B cell (primary cell): Measurements from ENCODE around the gene MTHFSD. TPM values are rescaled to one million over a fixed set of nuclear protein-coding genes. Genes with fewer than 3 reads are reported as not detected.
"Not testable (repeated sequence)": the region's sequence is repeated elsewhere in the genome, so short reads cannot be mapped to it uniquely, and the experiment has no call there.

Experiments used
- ATAC-seq: fragments of 200-7000 bp; cut with Tn5 transposase; one replicate; pipeline ENCODE4 v1.10.0; 2021; ENCODE audit warnings: low read depth, mild to moderate bottlenecking, moderate number of reproducible peaks, moderate library complexity
- CTCF ChIA-PET: fragments of 350-600 bp; sonication (Branson Sonifier 250); formaldehyde crosslinking; loops from one replicate; lab custom pipeline; 2021; ENCODE audit warnings: antibody characterized with exemption, inconsistent platforms; lab: Charles Lee
- POLR2A ChIA-PET: fragments of 350-600 bp; sonication (Branson Sonifier 250); formaldehyde crosslinking; loops from one replicate; lab custom pipeline; 2021; ENCODE audit warnings: antibody characterized with exemption; lab: Charles Lee
- DNase-seq: peaks from one replicate; pipeline ENCODE4 v3.0.0; 2013
- H2AFZ ChIP-seq: 2 replicates; pipeline ENCODE4 v1.6.1; 2012; ENCODE audit warnings: mild to moderate bottlenecking, low read depth, low read length; ENCODE audit not compliant: insufficient read depth, poor library complexity, severe bottlenecking
- H3K27ac ChIP-seq, 2 donors: 1 replicate in 1 of 2; 2 replicates in 1 of 2; pipeline ENCODE4 v1.5.1; 2012 to 2013; ENCODE audit warnings: low read length in 2 of 2, mild to moderate bottlenecking in 2 of 2, moderate library complexity in 1 of 2
- H3K27me3 ChIP-seq, 4 experiments: fragments of 200-600 bp in 1 of 4; sonication (generic) in 1 of 4; replicated peaks in 1 of 4; 1 replicate in 2 of 4; 2 replicates in 2 of 4; pipeline versions ENCODE4 v1.6.1 to v1.7.0; 2013 to 2016; ENCODE audit warnings: low read length in 3 of 4, mild to moderate bottlenecking in 2 of 4, mixed read lengths in 1 of 4, moderate library complexity in 1 of 4; ENCODE audit not compliant: insufficient read depth in 4 of 4, control insufficient read depth in 3 of 4; ENCODE audit errors: control extremely low read depth in 1 of 4
- H3K36me3 ChIP-seq, 2 experiments: replicated peaks in 1 of 2; 1 replicate in 1 of 2; 2 replicates in 1 of 2; pipeline versions ENCODE4 v1.6.1 to v1.7.1; 2013; ENCODE audit warnings: low read length in 1 of 2; ENCODE audit not compliant: insufficient read depth in 2 of 2, control insufficient read depth in 1 of 2; ENCODE audit errors: control extremely low read depth in 1 of 2, extremely low read depth in 1 of 2
- H3K4me1 ChIP-seq, 2 donors: fragments of 200-600 bp in 1 of 2; sonication (generic) in 1 of 2; 1 replicate in 1 of 2; 2 replicates in 1 of 2; pipeline versions ENCODE4 v1.5.1 to v1.6.1; 2013 to 2017; ENCODE audit warnings: low read length in 2 of 2; ENCODE audit not compliant: control insufficient read depth in 2 of 2, insufficient read depth in 2 of 2
- H3K4me2 ChIP-seq: replicated peaks from 2 replicates; pipeline ENCODE3; 2012; ENCODE audit warnings: mild to moderate bottlenecking, low read depth, low read length; ENCODE audit not compliant: poor library complexity, severe bottlenecking
- H3K4me3 ChIP-seq, 5 experiments: fragments of 200-600 bp in 1 of 5; sonication (generic) in 1 of 5; 1 replicate in 3 of 5; 2 replicates in 2 of 5; pipeline versions ENCODE4 v1.5.1 to v1.7.0; 2011 to 2016; ENCODE audit warnings: low read length in 4 of 5, mild to moderate bottlenecking in 4 of 5, low read depth in 2 of 5, control low read depth in 1 of 5, moderate library complexity in 1 of 5; ENCODE audit not compliant: insufficient read depth in 1 of 5; ENCODE audit errors: control extremely low read depth in 1 of 5, extremely low read depth in 1 of 5
- H3K79me2 ChIP-seq: fragments of 200-600 bp; sonication (generic); one replicate; pipeline ENCODE4 v1.6.0; 2016; ENCODE audit warnings: low read length; ENCODE audit not compliant: control insufficient read depth, insufficient read depth
- H3K9ac ChIP-seq: fragments of 200-600 bp; sonication (generic); 2 replicates; pipeline ENCODE4 v1.6.1; 2017; ENCODE audit warnings: mild to moderate bottlenecking, low read length, moderate library complexity
- H3K9me3 ChIP-seq, 3 donors: one replicate each; pipeline versions ENCODE4 v1.6.1 to v1.7.1; 2013; ENCODE audit warnings: low read length in 2 of 3; ENCODE audit not compliant: control insufficient read depth in 2 of 3, insufficient read depth in 1 of 3; ENCODE audit errors: control extremely low read depth in 1 of 3
- H4K20me1 ChIP-seq: 2 replicates; pipeline ENCODE4 v1.6.0; 2012; ENCODE audit warnings: mild to moderate bottlenecking, low read length; ENCODE audit not compliant: insufficient read depth, control insufficient read depth, poor library complexity, severe bottlenecking
- H3K27ac Mint-ChIP-seq: one replicate; pipeline ENCODE4 v1.8.0; 2021; ENCODE audit warnings: mixed read lengths
- H3K27me3 Mint-ChIP-seq: one replicate; pipeline ENCODE4 v1.8.0; 2021; ENCODE audit warnings: mixed read lengths
- H3K4me1 Mint-ChIP-seq: one replicate; pipeline ENCODE4 v1.8.0; 2021; ENCODE audit warnings: mixed read lengths
- H3K4me3 Mint-ChIP-seq: one replicate; pipeline ENCODE4 v1.8.0; 2021; ENCODE audit warnings: mixed read lengths
- H3K9me3 Mint-ChIP-seq: one replicate; pipeline ENCODE4 v1.8.0; 2022; ENCODE audit warnings: mixed read lengths; ENCODE audit not compliant: insufficient read depth
- EZH2 ChIP-seq: IDR thresholded peaks from 2 replicates; pipeline ENCODE4 v1.6.1; 2012; ENCODE audit warnings: borderline replicate concordance, low read depth, mild to moderate bottlenecking, moderate library complexity, low read length; ENCODE audit not compliant: insufficient read depth, poor library complexity, severe bottlenecking
- WGBS: methylation state at CpG from one replicate; pipeline ENCODE4 v1.1.5; 2013; ENCODE audit warnings: missing lambda C conversion rate; ENCODE audit not compliant: insufficient coverage; 5-methylcytosine and 5-hydroxymethylcytosine counted together
- intact Hi-C: fragments of 100-400 bp; cut with micrococcal nuclease; formaldehyde crosslinking; loops from one replicate; pipeline ENCODE4 v1.10.0; 2022
- polyA plus RNA-seq: library from polyadenylated mRNA; depleted of rRNA; stranded (reverse); fragments of >200 nt; gene quantifications from 2 replicates; pipeline ENCODE4 v1.2.3, GENCODE V29; 2012
- total RNA-seq, 2 donors: library from RNA; stranded (reverse); fragments of 120-200 nt in 1 of 2; gene quantifications; 1 replicate in 1 of 2; 2 replicates in 1 of 2; pipeline versions ENCODE4 v1.2.3 to v1.2.4, GENCODE V29; 2013 to 2022
- TF ChIP-seq, protein P1 (sequence below): fragments of 200-600 bp; IDR thresholded peaks from one replicate; pipeline ENCODE4 v1.8.0; 2022; ENCODE audit warnings: antibody characterized with exemption, mild to moderate bottlenecking

Gene MTHFSD
- total and polyA plus RNA-seq, 2 donors (not counting 1 experiment from before 2014, with no cell fraction given) = 21.5 to 42.0 TPM

DNA sequence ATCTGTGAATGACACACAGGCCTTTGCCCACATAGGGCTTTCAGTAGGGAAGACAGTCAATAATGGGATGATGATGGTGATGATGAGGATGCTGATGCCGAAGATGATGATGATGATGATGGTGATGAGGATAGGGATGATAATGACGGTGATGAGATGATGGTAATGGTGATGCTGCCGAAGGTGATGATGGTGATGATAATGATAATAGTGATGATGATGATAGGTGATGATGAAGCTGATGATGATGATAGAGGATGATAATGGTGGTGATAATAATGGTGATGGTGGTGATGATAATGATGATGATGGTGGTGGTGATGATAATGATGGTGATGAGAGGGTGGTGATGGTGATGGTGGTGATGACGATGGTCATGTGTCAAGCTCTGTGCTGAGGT is 36.2 kb upstream of the MTHFSD start:
- Histone ChIP-seq H3K4me3 (no peak overlapping the region), H3K79me2 (no peaks in the 10 kb centered on the region), H3K4me2 (no peak overlapping the region), H3K4me1 (no peaks in the 10 kb centered on the region), H4K20me1 (no peaks in the 10 kb centered on the region), H2AFZ (no peak overlapping the region), H3K9me3 (no peaks in the 10 kb centered on the region), H3K36me3 (no peaks in the 10 kb centered on the region), H3K9ac (no peak overlapping the region), H3K27ac (no peak overlapping the region), H3K27me3 (peaks cover 0 to 18% (median 7%) of the 10 kb centered on the region in 4 experiments)
- H3K27me3 Mint-ChIP-seq = peaks cover 41% of the 10 kb centered on the region
- intact Hi-C loops = no loop called here
- DNase-seq (no peak), ATAC-seq (no peak)
- H3K27ac Mint-ChIP-seq = no peak overlapping the region
- no peaks in the 10 kb centered on the region for H3K4me1 Mint-ChIP-seq
- ChIA-PET CTCF (no interaction called here), POLR2A (no interaction called here)
- no peaks in the 10 kb centered on the region for H3K9me3 Mint-ChIP-seq
- WGBS = 95% methylated on average over 4 of the region's 4 CpGs
- H3K4me3 Mint-ChIP-seq = no peak overlapping the region
- TF ChIP-seq, protein P1, sequence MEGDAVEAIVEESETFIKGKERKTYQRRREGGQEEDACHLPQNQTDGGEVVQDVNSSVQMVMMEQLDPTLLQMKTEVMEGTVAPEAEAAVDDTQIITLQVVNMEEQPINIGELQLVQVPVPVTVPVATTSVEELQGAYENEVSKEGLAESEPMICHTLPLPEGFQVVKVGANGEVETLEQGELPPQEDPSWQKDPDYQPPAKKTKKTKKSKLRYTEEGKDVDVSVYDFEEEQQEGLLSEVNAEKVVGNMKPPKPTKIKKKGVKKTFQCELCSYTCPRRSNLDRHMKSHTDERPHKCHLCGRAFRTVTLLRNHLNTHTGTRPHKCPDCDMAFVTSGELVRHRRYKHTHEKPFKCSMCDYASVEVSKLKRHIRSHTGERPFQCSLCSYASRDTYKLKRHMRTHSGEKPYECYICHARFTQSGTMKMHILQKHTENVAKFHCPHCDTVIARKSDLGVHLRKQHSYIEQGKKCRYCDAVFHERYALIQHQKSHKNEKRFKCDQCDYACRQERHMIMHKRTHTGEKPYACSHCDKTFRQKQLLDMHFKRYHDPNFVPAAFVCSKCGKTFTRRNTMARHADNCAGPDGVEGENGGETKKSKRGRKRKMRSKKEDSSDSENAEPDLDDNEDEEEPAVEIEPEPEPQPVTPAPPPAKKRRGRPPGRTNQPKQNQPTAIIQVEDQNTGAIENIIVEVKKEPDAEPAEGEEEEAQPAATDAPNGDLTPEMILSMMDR = no peak
- no peak for TF ChIP-seq EZH2

DNA sequence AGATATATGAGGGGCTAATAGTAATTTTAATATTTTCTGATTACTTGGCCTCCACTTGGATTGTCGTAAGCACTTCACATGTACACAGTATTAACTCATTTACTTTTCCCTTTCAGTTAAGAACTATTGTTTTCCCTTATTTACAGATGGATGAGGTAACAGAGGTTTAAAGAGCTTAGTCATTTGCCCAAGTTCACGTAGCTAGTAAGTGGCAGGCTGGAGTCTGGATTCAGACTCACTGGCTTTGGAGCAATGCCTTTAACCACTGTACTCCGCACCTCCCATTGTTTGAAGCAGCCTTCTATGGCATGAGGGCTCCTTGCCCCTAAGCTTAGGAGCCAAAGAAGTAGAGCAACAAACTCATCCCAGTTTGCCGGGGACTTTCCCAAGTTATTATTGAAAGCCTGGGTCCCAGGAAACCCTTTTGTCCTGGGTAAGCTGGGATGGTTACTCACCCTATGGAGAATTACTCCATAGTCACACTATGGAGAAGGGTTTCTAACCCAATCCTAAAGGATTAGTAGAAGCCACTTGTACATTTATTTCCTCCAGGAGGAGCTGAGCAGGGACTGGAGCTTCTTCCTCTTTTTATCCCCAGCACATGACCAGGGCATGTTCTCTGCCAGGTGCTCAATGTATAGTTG is 35.6 kb upstream of the MTHFSD start:
- TF ChIP-seq EZH2 = no peak
- TF ChIP-seq, protein P1 = no peak
- no peaks in the 10 kb centered on the region for H3K4me1 ChIP-seq
- no peaks in the 10 kb centered on the region for H3K36me3 ChIP-seq
- H3K9me3 Mint-ChIP-seq = no peaks in the 10 kb centered on the region
- H3K4me3 Mint-ChIP-seq = no peak overlapping the region
- WGBS = 81% methylated on average over 2 of the region's 4 CpGs
- no peak overlapping the region for H3K27ac Mint-ChIP-seq
- no peaks in the 10 kb centered on the region for H3K79me2 ChIP-seq
- intact Hi-C loops = no loop called here
- no peak overlapping the region for H3K4me3 ChIP-seq
- DNase-seq (no peak), ATAC-seq (no peak)
- no peaks in the 10 kb centered on the region for H3K4me1 Mint-ChIP-seq
- H3K4me2 ChIP-seq = no peak overlapping the region
- CTCF ChIA-PET = no interaction called here
- peaks cover 0 to 14% (median 8%) of the 10 kb centered on the region in 4 experiments for H3K27me3 ChIP-seq
- H3K9ac ChIP-seq = no peak overlapping the region
- H3K27ac ChIP-seq = no peak overlapping the region
- no peaks in the 10 kb centered on the region for H4K20me1 ChIP-seq
- no peak overlapping the region for H2AFZ ChIP-seq
- no peaks in the 10 kb centered on the region for H3K9me3 ChIP-seq
- H3K27me3 Mint-ChIP-seq = peaks cover 43% of the 10 kb centered on the region
- POLR2A ChIA-PET = no interaction called here

DNA sequence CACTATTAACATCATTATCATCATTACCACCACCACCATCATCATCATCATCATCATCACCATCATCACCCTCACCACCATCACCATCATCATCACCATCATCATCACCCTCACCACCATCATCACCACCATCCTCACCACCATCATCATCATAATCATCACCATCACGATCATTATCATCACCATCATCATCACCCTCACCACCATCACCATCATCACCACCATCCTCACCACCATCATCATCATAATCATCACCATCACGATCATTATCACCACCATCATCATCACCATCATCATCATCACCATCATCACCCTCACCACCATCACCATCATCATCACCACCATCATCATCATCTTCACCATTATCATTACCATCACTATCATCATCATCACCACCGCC is 32.9 kb upstream of the MTHFSD start:
- H3K9ac ChIP-seq, H3K9me3 Mint-ChIP-seq, POLR2A ChIA-PET, H3K36me3 ChIP-seq, H3K4me3 ChIP-seq, H3K4me3 Mint-ChIP-seq, H3K4me1 ChIP-seq, H3K4me2 ChIP-seq, intact Hi-C loops, H3K27ac ChIP-seq, H3K27ac Mint-ChIP-seq, H4K20me1 ChIP-seq, H3K9me3 ChIP-seq, H3K4me1 Mint-ChIP-seq, DNase-seq, ATAC-seq, H3K79me2 ChIP-seq, H2AFZ ChIP-seq, CTCF ChIA-PET: not testable (repeated sequence)
- H3K27me3 ChIP-seq = peaks cover 0 to 15% (median 5%) of the 10 kb centered on the region in 4 experiments
- H3K27me3 Mint-ChIP-seq = peaks cover 32% of the 10 kb centered on the region
- 84% methylated on average over 3 of the region's 3 CpGs for WGBS
